Inflammatory macrophage treated with lipopolysaccharide for 1 hour (primary cell): ENCODE data around the gene SCUBE1.

Experiments
- DNase-seq, 2 donors: peaks; one replicate each; pipeline ENCODE4 v3.0.0-alpha.2; 2020 to 2022

Gene SCUBE1

GRCh38 chr22:43187171-43188099, 155.7 kb downstream of the SCUBE1 start:
- DNase-seq = peak; percentile 89 to 97

GRCh38 chr22:43186272-43187170, 156.7 kb downstream of the SCUBE1 start, which contains the start of gene TTLL12:
Gene TTLL12 (minus strand): TSS chr22:43187134. CDS start chr22:43187069, 65 bp downstream.
- DNase-seq = peak; percentile 43 to 46

GRCh38 chr22:43185860-43186261, 157.3 kb downstream of the SCUBE1 start:
- DNase-seq = no peak

- peak; percentile 57 to 83 for DNase-seq
Observed at GRCh38 chr22:43183496-43184277, 159.5 kb downstream of the SCUBE1 start.

- DNase-seq = no peak
Observed at GRCh38 chr22:43182726-43183125, 160.4 kb downstream of the SCUBE1 start.

GRCh38 chr22:43182118-43182517, 161.1 kb downstream of the SCUBE1 start:
- no peak for DNase-seq

- no peak for DNase-seq
Observed at GRCh38 chr22:43181321-43182076, 161.7 kb downstream of the SCUBE1 start.

- no peak for DNase-seq
Observed at GRCh38 chr22:43180670-43181069, 162.5 kb downstream of the SCUBE1 start.

GRCh38 chr22:43179911-43180195, 163.3 kb downstream of the SCUBE1 start:
- no peak for DNase-seq

- DNase-seq = no peak
Observed at GRCh38 chr22:43179146-43179910, 163.8 kb downstream of the SCUBE1 start.

GRCh38 chr22:43177479-43177878, 165.7 kb downstream of the SCUBE1 start:
- no peak for DNase-seq

GRCh38 chr22:43176090-43176489, 167.1 kb downstream of the SCUBE1 start:
- no peak for DNase-seq

- no peak for DNase-seq
Observed at GRCh38 chr22:43174941-43175531, 168.1 kb downstream of the SCUBE1 start.

GRCh38 chr22:43173976-43174720, 169.0 kb downstream of the SCUBE1 start:
- no peak for DNase-seq

- no peak for DNase-seq
Observed at GRCh38 chr22:43173566-43173965, 169.6 kb downstream of the SCUBE1 start.

- no peak for DNase-seq
Observed at GRCh38 chr22:43172191-43172590, 171.0 kb downstream of the SCUBE1 start.

GRCh38 chr22:43171607-43172006, 171.6 kb downstream of the SCUBE1 start:
- DNase-seq = no peak

- no peak for DNase-seq
Observed at GRCh38 chr22:43171019-43171491, 172.1 kb downstream of the SCUBE1 start.

- DNase-seq = no peak
Observed at GRCh38 chr22:43170131-43170480, 173.1 kb downstream of the SCUBE1 start.
